HG03280 (cell line): ENCODE results near the gene RGS13.
"Not testable (repeated sequence)": the region's sequence is repeated elsewhere in the genome, so short reads cannot be mapped to it uniquely, and the experiment has no call there.

Experiments
- ATAC-seq: cut with Tn5 transposase; IDR thresholded peaks from one replicate; pipeline ENCODE4 v1.9.1; 2021; ENCODE audit warnings: mild to moderate bottlenecking, moderate library complexity; ENCODE audit not compliant: unreplicated experiment

Gene RGS13

GRCh38 chr1:192675716-192676115, 39.8 kb downstream of the RGS13 start:
- no peak for ATAC-seq

- ATAC-seq, result no peak
These were observed 42.2 kb downstream of the RGS13 start for GRCh38 chr1:192678099-192678498.

GRCh38 chr1:192682335-192682734, 46.4 kb downstream of the RGS13 start:
- no peak for ATAC-seq

- not testable (repeated sequence) for ATAC-seq
These were observed 47.1 kb downstream of the RGS13 start for GRCh38 chr1:192683081-192683480.

- ATAC-seq, result no peak
These were observed 53.5 kb downstream of the RGS13 start for GRCh38 chr1:192689459-192689858.

- ATAC-seq, result no peak
These were observed 55.1 kb downstream of the RGS13 start for GRCh38 chr1:192691041-192691440.

- no peak for ATAC-seq
These were observed 60.1 kb downstream of the RGS13 start for GRCh38 chr1:192696082-192696481.

DNA sequence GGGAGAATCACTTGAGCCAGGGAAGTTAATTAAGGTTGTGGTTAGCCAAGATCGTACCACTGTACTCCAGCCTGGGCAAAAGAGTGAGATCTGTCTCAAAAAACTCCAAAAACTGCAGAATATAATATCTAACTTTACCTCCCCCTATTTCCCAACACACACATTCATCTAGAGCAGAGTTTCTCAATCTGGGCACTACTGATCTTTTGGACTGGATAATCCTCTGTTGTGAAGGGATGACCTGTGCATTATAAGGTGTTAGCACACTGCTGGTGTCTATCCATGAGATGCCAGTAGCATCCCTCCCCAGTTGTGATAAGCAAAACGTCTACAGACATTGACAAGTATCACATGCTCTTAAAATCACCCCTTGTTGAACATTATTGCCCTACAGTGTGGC, 61.8 kb downstream of the RGS13 start:
- no peak for ATAC-seq

DNA sequence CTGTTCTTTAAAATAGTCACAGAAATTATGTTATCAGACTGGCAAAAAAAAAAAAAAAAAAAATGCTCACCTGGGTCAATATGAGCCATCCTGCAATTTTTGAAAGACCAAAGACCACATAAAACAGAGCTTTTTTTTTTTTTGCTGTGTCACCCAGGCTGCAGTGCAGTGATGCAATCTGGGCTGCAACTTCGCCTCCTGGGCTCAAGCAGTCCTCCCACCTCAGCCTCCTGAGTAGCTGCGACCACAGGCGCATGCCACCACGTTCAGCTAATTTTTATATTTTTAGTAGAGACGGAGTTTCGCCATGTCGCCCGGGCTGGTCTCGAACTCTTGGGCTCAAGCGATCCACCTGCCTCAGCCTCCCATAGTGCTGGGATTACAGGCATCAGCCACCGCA, 62.8 kb downstream of the RGS13 start:
- ATAC-seq, result no peak

GRCh38 chr1:192700834-192701271, 64.9 kb downstream of the RGS13 start:
- ATAC-seq, result no peak

DNA sequence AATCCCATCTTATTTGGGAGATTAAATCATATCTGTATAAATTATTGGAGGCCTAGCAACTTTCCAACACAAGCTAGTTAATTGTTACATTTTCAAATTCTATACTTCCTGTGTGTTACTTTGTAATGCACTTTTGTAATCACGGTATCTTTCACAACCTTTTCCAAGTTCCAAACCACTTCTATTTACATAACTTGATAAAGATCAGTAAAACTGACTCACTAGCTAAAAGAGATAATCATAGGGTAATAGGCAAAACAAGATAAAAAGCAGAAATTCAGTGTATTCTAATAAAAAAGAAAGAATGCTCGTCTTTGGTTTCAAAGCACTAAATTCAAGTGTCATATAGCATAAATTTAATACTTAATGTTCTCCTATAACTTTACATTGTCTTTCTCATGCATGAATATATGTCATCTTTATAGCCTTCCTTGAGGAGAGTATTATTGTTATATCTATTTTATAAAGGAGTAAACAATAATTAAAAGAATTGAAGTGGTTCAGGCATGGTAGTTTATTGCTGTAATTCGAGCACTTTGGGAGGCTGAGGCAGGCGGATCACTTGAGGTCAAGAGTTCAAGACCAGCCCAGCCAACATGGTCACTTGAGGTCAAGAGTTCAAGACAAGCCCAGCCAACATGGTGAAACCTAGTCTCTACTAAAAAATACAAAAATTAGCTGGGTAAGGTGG, 66.4 kb downstream of the RGS13 start:
- no peak for ATAC-seq

GRCh38 chr1:192703283-192704206, 67.6 kb downstream of the RGS13 start:
- ATAC-seq, result peak; percentile 92

- ATAC-seq, result no peak
These were observed 69.6 kb downstream of the RGS13 start for GRCh38 chr1:192705510-192705909.

DNA sequence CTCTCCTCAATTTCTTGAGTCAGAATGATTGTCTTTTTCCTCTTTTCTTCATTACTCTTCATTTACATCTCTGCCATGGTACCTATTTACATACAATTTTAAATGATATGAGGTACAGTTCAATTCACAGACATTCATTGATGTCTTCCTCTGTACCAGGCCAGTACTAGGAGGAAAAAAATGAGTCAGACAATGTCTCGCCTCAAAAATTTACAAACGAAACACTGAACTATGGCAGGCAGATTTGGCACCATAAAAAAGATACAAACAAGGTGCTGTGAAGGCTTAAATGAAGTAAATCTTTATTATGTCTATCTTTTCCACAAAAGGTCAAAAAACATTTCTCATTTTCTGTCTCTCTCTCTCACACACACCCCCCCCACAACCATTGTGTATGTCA, 71.0 kb downstream of the RGS13 start:
- no peak for ATAC-seq

DNA sequence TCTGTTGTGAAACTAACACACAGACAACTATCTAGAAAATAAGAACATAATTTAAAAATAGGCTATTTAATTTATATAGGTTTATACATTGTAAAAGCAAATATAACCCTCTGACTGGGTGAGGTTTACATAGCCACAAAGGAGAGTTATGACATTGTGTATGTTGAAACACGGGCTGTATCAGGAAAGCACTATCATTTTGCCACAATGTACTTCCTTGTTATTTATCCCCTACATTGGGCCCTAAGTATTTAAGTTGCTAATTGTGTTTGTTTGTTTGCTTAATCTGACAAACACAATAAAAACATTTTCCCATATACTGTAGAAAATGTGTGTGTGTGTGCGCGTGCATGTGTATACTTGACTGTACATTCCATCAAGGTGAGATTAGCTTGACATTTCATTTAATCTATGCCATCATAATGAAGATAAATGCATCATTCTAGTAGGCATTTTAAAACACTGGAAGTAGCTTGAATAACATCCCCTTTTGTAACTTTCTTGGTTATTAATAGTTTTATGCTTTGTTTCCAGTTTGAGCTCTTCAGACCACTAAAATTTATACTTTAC, 72.1 kb downstream of the RGS13 start:
- no peak for ATAC-seq

DNA sequence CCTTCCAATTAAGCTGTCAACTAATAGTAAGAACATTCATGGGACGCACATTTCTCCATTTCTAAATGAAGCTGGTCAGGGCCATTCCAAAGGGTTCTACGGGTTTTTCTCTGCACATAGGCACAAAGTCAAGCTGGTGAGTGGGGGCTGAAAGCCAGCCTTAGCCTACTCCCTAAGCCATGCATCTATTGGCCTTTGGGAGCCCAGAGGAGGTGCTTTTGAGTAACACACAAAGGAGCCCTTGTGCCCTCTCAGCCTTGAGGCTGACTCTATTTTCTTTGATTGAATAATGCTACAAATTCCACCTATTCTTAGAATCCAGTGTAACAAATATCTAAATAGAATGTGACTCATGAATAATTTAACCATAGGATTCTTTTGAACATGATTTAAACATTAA, 73.6 kb downstream of the RGS13 start:
- ATAC-seq, result no peak
